BE2C (cell line): Measurements from ENCODE around the gene CCDC28B.

Source experiments
- DNase-seq: peaks from one replicate; pipeline ENCODE4 v3.0.0-alpha.2; 2020
- H3K27me3 ChIP-seq: fragments of 250-450 bp; sonication (Bioruptor Pico); 2 replicates; pipeline ENCODE4 v1.5.1; 2020; ENCODE audit warnings: mild to moderate bottlenecking
- H3K36me3 ChIP-seq: fragments of 250-450 bp; sonication (Bioruptor Pico); 2 replicates; pipeline ENCODE4 v1.5.1; 2020; ENCODE audit warnings: mild to moderate bottlenecking
- H3K4me1 ChIP-seq: fragments of 250-450 bp; sonication (Bioruptor Pico); 2 replicates; pipeline ENCODE4 v1.5.1; 2020
- H3K4me3 ChIP-seq: 2 replicates; pipeline ENCODE4 v1.5.1; 2011; ENCODE audit warnings: low read depth, low read length
- H3K9me3 ChIP-seq: fragments of 250-450 bp; sonication (Bioruptor Pico); 2 replicates; pipeline ENCODE4 v1.5.1; 2020
- CTCF ChIP-seq: IDR thresholded peaks from 2 replicates; pipeline ENCODE4 v1.5.1; 2012; ENCODE audit warnings: mild to moderate bottlenecking, low read depth, low read length

CCDC28B gene

GRCh38 chr1:32195972-32196823 lies 4.2 kb upstream of the CCDC28B start:
- TF ChIP-seq CTCF: no peak
- Histone ChIP-seq H3K9me3 (no peaks in the 10 kb centered on the region), H3K27me3 (no peaks in the 10 kb centered on the region), H3K36me3 (peaks cover 21% of the 10 kb centered on the region), H3K4me1 (peaks cover 6% of the 10 kb centered on the region; the same call in 1 of the 2 replicates), H3K4me3 (no peak overlapping the region)
- DNase-seq: no peak

- H3K9me3 ChIP-seq: no peaks in the 10 kb centered on the region
- DNase-seq: no peak
- H3K27me3 ChIP-seq: no peaks in the 10 kb centered on the region
- H3K36me3 ChIP-seq: peaks cover 13% of the 10 kb centered on the region
- no peak overlapping the region for H3K4me3 ChIP-seq
- no peak for TF ChIP-seq CTCF
- peaks cover 8% of the 10 kb centered on the region for H3K4me1 ChIP-seq
These were observed 3.3 kb upstream of the CCDC28B start for GRCh38 chr1:32197074-32197473.

- Histone ChIP-seq H3K4me1 (peaks cover 8% of the 10 kb centered on the region), H3K9me3 (no peaks in the 10 kb centered on the region), H3K27me3 (no peaks in the 10 kb centered on the region), H3K4me3 (no peak overlapping the region), H3K36me3 (peaks cover 5% of the 10 kb centered on the region)
- TF ChIP-seq CTCF: no peak
- DNase-seq: no peak
These were observed 2.6 kb upstream of the CCDC28B start for GRCh38 chr1:32197837-32198236.

- Histone ChIP-seq H3K36me3 (no peaks in the 10 kb centered on the region; the same call in 1 of the 2 replicates), H3K4me1 (peaks cover 8% of the 10 kb centered on the region), H3K9me3 (no peaks in the 10 kb centered on the region), H3K4me3 (no peak overlapping the region), H3K27me3 (no peaks in the 10 kb centered on the region)
- DNase-seq: no peak
- TF ChIP-seq CTCF: no peak
These were observed 2.0 kb upstream of the CCDC28B start for GRCh38 chr1:32198237-32199042.

GRCh38 chr1:32199043-32199716 lies 1.2 kb upstream of the CCDC28B start:
- Histone ChIP-seq H3K4me3 (no peak overlapping the region), H3K36me3 (no peaks in the 10 kb centered on the region; the same call in 1 of the 2 replicates), H3K9me3 (no peaks in the 10 kb centered on the region), H3K27me3 (no peaks in the 10 kb centered on the region), H3K4me1 (peaks cover 8% of the 10 kb centered on the region)
- no peak for DNase-seq
- no peak for TF ChIP-seq CTCF
